A673 (cell line): ENCODE results near the gene HBG2.

Source experiments
- CTCF ChIP-seq: fragments of 300-800, 200-600 bp; sonication (generic); conservative IDR thresholded peaks from 2 replicates; pipeline ENCODE4 v1.5.1; 2017; ENCODE audit warnings: low read depth, mild to moderate bottlenecking, antibody characterized with exemption, low read length, moderate library complexity, mixed read lengths
- EZH2 ChIP-seq: fragments of 200-600 bp; sonication (generic); IDR thresholded peaks from 2 replicates; pipeline ENCODE4 v1.6.1; 2017; ENCODE audit warnings: borderline replicate concordance, low read depth, mild to moderate bottlenecking, mixed read lengths, antibody characterized with exemption, low read length; ENCODE audit not compliant: poor library complexity, severe bottlenecking

GRCh38 chr11:5265832-5266231, 11.3 kb upstream of the HBG2 start:
- TF ChIP-seq CTCF (no peak), EZH2 (no peak)
